Pericardium fibroblast (primary cell): Measurements from ENCODE around the gene MUC5AC. TPM values are rescaled to one million over a fixed set of nuclear protein-coding genes. Genes with fewer than 3 reads are reported as not detected.

Experiments used
- total RNA-seq: library from RNA; depleted of rRNA; stranded (reverse); fragments of >200 nt; gene quantifications from 2 replicates; pipeline ENCODE4 v1.2.3, GENCODE V29; 2015

MUC5AC gene
- not detected in 2 replicates for total RNA-seq

GRCh38 chr11:1157645-1158591, at the start of gene MUC5AC:
TSS of gene MUC5AC (plus strand) at chr11:1157953. CDS start at chr11:1158000, 47 bp downstream.

GRCh38 chr11:1222491-1223345, 65.0 kb downstream of the MUC5AC start, which contains the start of gene MUC5B:
TSS of gene MUC5B (plus strand) at chr11:1223066. CDS start at chr11:1223124, 58 bp downstream.

Other genes starting within 250 kb of the MUC5AC start
- gene CHID1, start 247.1 kb upstream of the MUC5AC start, total RNA-seq = 88.0 and 91.3 TPM in 2 replicates
- 41.9 and 47.2 TPM in 2 replicates for gene AP2A2, start 232.1 kb upstream of the MUC5AC start, total RNA-seq
- not detected in 2 replicates for gene MUC6, start 121.2 kb upstream of the MUC5AC start, total RNA-seq
- not detected in 2 replicates for gene MUC2, start 83.1 kb upstream of the MUC5AC start, total RNA-seq
- gene MUC5B, start 65.1 kb downstream of the MUC5AC start, total RNA-seq = not detected in 2 replicates
- 30.8 and 32.6 TPM in 2 replicates for gene TOLLIP, start 151.7 kb downstream of the MUC5AC start, total RNA-seq
- gene BRSK2, start 232.0 kb downstream of the MUC5AC start, total RNA-seq = 0.09 and 1.6 TPM in 2 replicates